GM12878 (cell line): ENCODE results near the gene SOST. TPM values are rescaled to one million over a fixed set of nuclear protein-coding genes. Genes with fewer than 3 reads are reported as not detected.

ENCODE experiments used
- ATAC-seq: fragments of 200-7000 bp; cut with Tn5 transposase; 3 replicates; pipeline ENCODE4 v1.9.1; 2020; ENCODE audit warnings: mild to moderate bottlenecking, moderate library complexity
- BruUV-seq: library from RNA; stranded (reverse); fragments of 400-500 nt; replicated peaks from 2 replicates; lab custom pipeline; 2021; lab: Mats Ljungman, UMichigan
- CTCF ChIA-PET: fragments of 300-600 bp; sonication (Branson Sonifier 250); formaldehyde crosslinking; extraction: SDS; loops from one replicate; lab custom pipeline; 2021; ENCODE audit warnings: inconsistent platforms; lab: Yijun Ruan, JAX
- POLR2A ChIA-PET: fragments of 350-600 bp; formaldehyde crosslinking; extraction: SDS; loops from one replicate; lab custom pipeline; 2021; ENCODE audit warnings: inconsistent platforms; lab: Charles Lee
- RAD21 ChIA-PET: fragments of 300-600 bp; sonication (Branson Sonifier 250); formaldehyde crosslinking; loops from one replicate; lab custom pipeline; 2023; ENCODE audit warnings: antibody characterized with exemption; ENCODE audit not compliant: unreplicated experiment; lab: Charles Lee
- SMC1A ChIA-PET: fragments of 300-600 bp; sonication (Branson Sonifier 250); formaldehyde crosslinking; loops from one replicate; lab custom pipeline; 2023; ENCODE audit not compliant: unreplicated experiment, uncharacterized antibody; lab: Charles Lee
- DNase-seq: peaks from one replicate; pipeline ENCODE4 v3.0.0-alpha.2; 2011; ENCODE audit warnings: low read depth, low spot score
- FAIRE-seq: peaks from 3 replicates; lab custom pipeline; 2011; peaks lifted over from hg19 to GRCh38; lab: Jason Lieb, UNC
- H2AFZ ChIP-seq: 2 replicates; pipeline ENCODE4 v1.6.0; 2011; ENCODE audit warnings: low read depth, low read length, control low read depth; ENCODE audit not compliant: control insufficient read depth
- H3K27ac ChIP-seq: 2 replicates; pipeline ENCODE4 v1.5.1; 2011; ENCODE audit warnings: control low read depth; ENCODE audit not compliant: control insufficient read depth, insufficient read depth
- H3K27me3 ChIP-seq, 2 experiments: replicated peaks in 1 of 2; 2 replicates each; pipeline versions ENCODE4 v1.6.0 to v1.6.1; 2011; ENCODE audit warnings: low read length in 1 of 2; ENCODE audit not compliant: control insufficient read depth in 2 of 2, insufficient read depth in 2 of 2
- H3K36me3 ChIP-seq, 2 experiments: 2 replicates each; pipeline ENCODE4 v1.5.1; 2011; ENCODE audit warnings: low read length in 1 of 2; ENCODE audit not compliant: control insufficient read depth in 2 of 2, insufficient read depth in 2 of 2
- H3K4me1 ChIP-seq: 2 replicates; pipeline ENCODE4 v1.6.1; 2011; ENCODE audit warnings: mild to moderate bottlenecking, low read length, moderate library complexity, mixed read lengths; ENCODE audit not compliant: control insufficient read depth, insufficient read depth
- H3K4me2 ChIP-seq: 2 replicates; pipeline ENCODE4 v1.6.0; 2011; ENCODE audit warnings: control low read depth; ENCODE audit not compliant: control insufficient read depth, insufficient read depth
- H3K4me3 ChIP-seq: fragments of 200-600 bp; sonication (generic); 2 replicates; pipeline ENCODE4 v1.5.1; 2016
- H3K79me2 ChIP-seq: 2 replicates; pipeline ENCODE4 v1.6.0; 2011; ENCODE audit warnings: low read length; ENCODE audit not compliant: control insufficient read depth, insufficient read depth
- H3K9ac ChIP-seq: 2 replicates; pipeline ENCODE4 v1.8.0; 2011; ENCODE audit warnings: low read length, control low read depth, mixed read lengths; ENCODE audit not compliant: control insufficient read depth, insufficient read depth
- H3K9me3 ChIP-seq: replicated peaks from 3 replicates; pipeline ENCODE4 v1.5.1; 2011; ENCODE audit warnings: mild to moderate bottlenecking, low read length; ENCODE audit not compliant: control insufficient read depth, insufficient read depth
- H4K20me1 ChIP-seq: 2 replicates; pipeline ENCODE4 v1.6.0; 2011; ENCODE audit not compliant: control insufficient read depth, insufficient read depth
- ASH2L ChIP-seq: fragments of 300-600, 200-600 bp; sonication (generic); IDR thresholded peaks from 2 replicates; pipeline ENCODE4 v1.6.1; 2017; ENCODE audit warnings: low read depth, mild to moderate bottlenecking, borderline replicate concordance
- BMI1 ChIP-seq: fragments of 450-650 bp; IDR thresholded peaks from 2 replicates; pipeline ENCODE4 v1.6.1; 2016; ENCODE audit warnings: mild to moderate bottlenecking, moderate library complexity, borderline replicate concordance
- CHD2 ChIP-seq: IDR thresholded peaks from 2 replicates; pipeline ENCODE4 v1.6.1; 2011; ENCODE audit warnings: low read depth, low read length, improper control_type of control experiment, borderline replicate concordance
- CREM ChIP-seq: IDR thresholded peaks from 2 replicates; pipeline ENCODE4 v1.6.1; 2014; ENCODE audit warnings: antibody characterized with exemption, low read depth
- POLR2AphosphoS2 ChIP-seq: IDR thresholded peaks from 2 replicates; pipeline ENCODE4 v1.6.1; 2011; ENCODE audit warnings: low read depth, mild to moderate bottlenecking, low read length, improper control_type of control experiment, moderate library complexity
- TCF12 ChIP-seq: IDR thresholded peaks from 2 replicates; pipeline ENCODE4 v1.6.1; 2011; ENCODE audit warnings: low read depth, mild to moderate bottlenecking, low read length
- ZNF24 ChIP-seq: fragments of 450-650 bp; IDR thresholded peaks from 2 replicates; pipeline ENCODE4 v1.6.1; 2017; ENCODE audit warnings: antibody characterized with exemption, mild to moderate bottlenecking
- WGBS: methylation state at CpG from one replicate; pipeline ENCODE4 v1.1.6; 2016; ENCODE audit warnings: low lambda C conversion rate; ENCODE audit not compliant: insufficient replicate concordance, insufficient coverage; ENCODE audit errors: missing lambda C conversion rate; 5-methylcytosine and 5-hydroxymethylcytosine counted together
- in situ Hi-C: fragments of 300-500 bp; cut with MboI; formaldehyde crosslinking; loops from 9 replicates; pipeline ENCODE4 v1.14.3; 2018; ENCODE audit warnings: mixed read lengths
- intact Hi-C: fragments of 100-400 bp; cut with micrococcal nuclease; formaldehyde crosslinking; loops from one replicate; pipeline ENCODE4 v1.14.2; 2022; ENCODE audit not compliant: unreplicated experiment
- polyA plus RNA-seq, 11 experiments: library from polyadenylated mRNA; depleted of rRNA in 4 of 11; unstranded in 6 of 11; stranded (reverse) in 5 of 11; fragments of >200 nt; fragmentation: Nextera tagmentation in 4 of 11; fragmentation: Illumina TruSeq in 1 of 11; extraction: Ambion mirVana in 4 of 11; extraction: Trizol in 1 of 11; gene quantifications; 1 replicate in 1 of 11; 2 replicates in 10 of 11; pipeline versions ENCODE4 v1.2.1 to v1.2.3, GENCODE V29; 2011 to 2016; ENCODE audit warnings: inconsistent platforms in 2 of 11, missing spikeins in 2 of 11, low read depth in 1 of 11
- total RNA-seq, 4 experiments: library from RNA; depleted of rRNA in 3 of 4; stranded (reverse); fragments of >200 nt in 3 of 4; fragmentation: Illumina TruSeq in 1 of 4; extraction: Trizol in 1 of 4; gene quantifications; 2 replicates each; pipeline versions ENCODE4 v1.2.1 to v1.2.3, GENCODE V29; 2013 to 2021
- TF ChIP-seq, protein P1 (sequence below): fragments of 450-650 bp; IDR thresholded peaks from 2 replicates; pipeline ENCODE4 v1.6.1; 2017; ENCODE audit warnings: mild to moderate bottlenecking, moderate library complexity
- TF ChIP-seq, protein P2 (sequence below): fragments of 450-650 bp; IDR thresholded peaks from 2 replicates; pipeline ENCODE4 v1.6.1; 2017; ENCODE audit warnings: borderline replicate concordance

Gene SOST
- total and polyA plus RNA-seq, 10 of the 15 experiments (the other 5 are each of a cell fraction or from before 2014, with no cell fraction given) = not detected

DNA sequence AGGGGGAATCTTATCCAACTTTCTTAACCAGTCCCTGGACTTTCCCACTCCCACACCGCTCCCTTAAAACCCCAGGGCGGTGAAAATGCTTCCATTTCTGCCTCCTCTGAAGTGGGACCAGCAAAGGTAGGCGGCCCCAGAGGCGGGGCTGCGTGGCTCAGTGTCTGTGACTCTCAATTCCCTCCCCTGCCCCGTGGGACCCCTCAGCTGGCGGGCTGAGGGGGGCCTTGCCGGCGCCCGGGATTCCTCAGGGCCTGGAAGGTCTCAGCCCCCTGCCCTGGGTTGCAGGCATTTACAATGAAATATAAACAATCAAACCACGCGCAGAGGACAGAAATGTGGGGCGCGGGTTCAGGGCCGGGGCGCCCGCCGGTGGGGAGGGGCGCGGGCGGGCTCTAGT is 3.6 kb downstream of the SOST start:
- Histone ChIP-seq H3K4me2 (no peak overlapping the region), H3K79me2 (no peaks in the 10 kb centered on the region), H3K4me1 (no peaks in the 10 kb centered on the region), H3K36me3 (no peaks in the 10 kb centered on the region), H4K20me1 (no peaks in the 10 kb centered on the region), H3K4me3 (no peak overlapping the region), H3K27me3 (peaks cover 5 to 6% of the 10 kb centered on the region in 2 experiments), H3K27ac (no peak overlapping the region), H3K9me3 (no peaks in the 10 kb centered on the region), H3K9ac (no peak overlapping the region), H2AFZ (no peak overlapping the region)
- no peak for TF ChIP-seq CREM
- no peak for TF ChIP-seq POLR2AphosphoS2
- TF ChIP-seq ZNF24 = no peak
- intact Hi-C loops = no loop called here
- no TSS peak for BruUV-seq
- CTCF ChIA-PET = interaction anchor here (4.8 to 14.6 kb wide), 2 partner anchors 12 to 57 kb away, joined by 24 to 515 read pairs; no protein-coding TSS in a partner anchor
- FAIRE-seq (no peak), ATAC-seq (no peak), DNase-seq (no peak)
- WGBS = 22% methylated on average over 11 of the region's 21 CpGs
- POLR2A ChIA-PET = no interaction called here
- RAD21 ChIA-PET = interaction anchor here (11.0 kb wide), 1 partner anchor 59 kb away, joined by 171 read pairs; no protein-coding TSS in a partner anchor
- in situ Hi-C loops = no loop called here
- SMC1A ChIA-PET = interaction anchor here (1.1 kb wide), 1 partner anchor 60 kb away, joined by 5 read pairs; no protein-coding TSS in a partner anchor

DNA sequence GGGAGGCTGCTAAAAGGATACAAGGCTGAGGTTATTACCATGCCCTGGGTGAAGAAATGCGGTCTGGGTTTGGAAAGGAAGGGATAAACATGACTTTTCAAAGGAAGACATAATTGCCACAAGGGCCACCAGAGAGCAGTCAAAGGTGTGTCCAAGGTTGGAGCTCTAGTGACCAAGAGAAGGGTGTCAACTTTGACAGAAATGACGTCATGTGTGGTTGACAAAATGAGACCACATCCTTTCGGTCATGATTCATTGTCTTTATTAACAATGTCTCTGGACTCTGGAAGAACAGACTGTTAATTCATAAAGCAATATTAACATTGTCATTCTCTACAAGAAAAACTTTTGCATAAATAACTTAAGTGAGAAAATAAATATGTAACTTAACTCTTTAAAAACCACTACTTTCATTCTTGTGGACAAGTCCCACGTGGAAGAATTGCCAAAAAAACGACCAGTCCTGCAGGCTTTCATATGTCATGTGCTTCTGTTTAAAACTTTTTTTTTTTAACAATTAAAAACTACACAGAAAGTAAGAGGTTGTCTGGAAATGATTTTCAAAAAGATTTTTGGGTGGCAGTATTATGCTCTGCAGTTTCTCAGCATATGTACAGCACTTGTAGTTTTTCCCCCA is 5.0 kb downstream of the SOST start:
- BruUV-seq = no TSS peak
- H3K36me3 ChIP-seq = no peaks in the 10 kb centered on the region
- H3K4me1 ChIP-seq = no peaks in the 10 kb centered on the region
- H3K4me3 ChIP-seq = no peak overlapping the region
- POLR2A ChIA-PET = no interaction called here
- no peak overlapping the region for H3K27ac ChIP-seq
- CTCF ChIA-PET = interaction anchor here (1.2 to 1.8 kb wide), 5 partner anchors 12 to 176 kb away, joined by 3 to 15 read pairs (median 6); no protein-coding TSS in a partner anchor
- peak; percentile 41 for DNase-seq
- SMC1A ChIA-PET = interaction anchor here (0.6 to 1.6 kb wide), 4 partner anchors 20 to 62 kb away, joined by 3 to 7 read pairs (median 4); no protein-coding TSS in a partner anchor
- peak; percentile 94 for ATAC-seq
- FAIRE-seq = peak; percentile 75
- in situ Hi-C loops (no loop called here), intact Hi-C loops (no loop called here)
- no peak overlapping the region for H3K9ac ChIP-seq
- no peak overlapping the region for H2AFZ ChIP-seq
- RAD21 ChIA-PET = interaction anchor here (11.0 kb wide), 1 partner anchor 57 kb away, joined by 171 read pairs; no protein-coding TSS in a partner anchor
- H3K27me3 ChIP-seq = peaks cover 5 to 6% of the 10 kb centered on the region in 2 experiments
- no peak overlapping the region for H3K4me2 ChIP-seq
- WGBS = 14% methylated on average over 5 of the region's 5 CpGs
- no peaks in the 10 kb centered on the region for H3K9me3 ChIP-seq
- H3K79me2 ChIP-seq = no peaks in the 10 kb centered on the region
- H4K20me1 ChIP-seq = no peaks in the 10 kb centered on the region
- TF ChIP-seq ASH2L (no peak), CHD2 (no peak), BMI1 (0 out of 2 replicates have a peak, but pooled peaks have one; percentile 23), TCF12 (no peak)
- TF ChIP-seq, protein P1, sequence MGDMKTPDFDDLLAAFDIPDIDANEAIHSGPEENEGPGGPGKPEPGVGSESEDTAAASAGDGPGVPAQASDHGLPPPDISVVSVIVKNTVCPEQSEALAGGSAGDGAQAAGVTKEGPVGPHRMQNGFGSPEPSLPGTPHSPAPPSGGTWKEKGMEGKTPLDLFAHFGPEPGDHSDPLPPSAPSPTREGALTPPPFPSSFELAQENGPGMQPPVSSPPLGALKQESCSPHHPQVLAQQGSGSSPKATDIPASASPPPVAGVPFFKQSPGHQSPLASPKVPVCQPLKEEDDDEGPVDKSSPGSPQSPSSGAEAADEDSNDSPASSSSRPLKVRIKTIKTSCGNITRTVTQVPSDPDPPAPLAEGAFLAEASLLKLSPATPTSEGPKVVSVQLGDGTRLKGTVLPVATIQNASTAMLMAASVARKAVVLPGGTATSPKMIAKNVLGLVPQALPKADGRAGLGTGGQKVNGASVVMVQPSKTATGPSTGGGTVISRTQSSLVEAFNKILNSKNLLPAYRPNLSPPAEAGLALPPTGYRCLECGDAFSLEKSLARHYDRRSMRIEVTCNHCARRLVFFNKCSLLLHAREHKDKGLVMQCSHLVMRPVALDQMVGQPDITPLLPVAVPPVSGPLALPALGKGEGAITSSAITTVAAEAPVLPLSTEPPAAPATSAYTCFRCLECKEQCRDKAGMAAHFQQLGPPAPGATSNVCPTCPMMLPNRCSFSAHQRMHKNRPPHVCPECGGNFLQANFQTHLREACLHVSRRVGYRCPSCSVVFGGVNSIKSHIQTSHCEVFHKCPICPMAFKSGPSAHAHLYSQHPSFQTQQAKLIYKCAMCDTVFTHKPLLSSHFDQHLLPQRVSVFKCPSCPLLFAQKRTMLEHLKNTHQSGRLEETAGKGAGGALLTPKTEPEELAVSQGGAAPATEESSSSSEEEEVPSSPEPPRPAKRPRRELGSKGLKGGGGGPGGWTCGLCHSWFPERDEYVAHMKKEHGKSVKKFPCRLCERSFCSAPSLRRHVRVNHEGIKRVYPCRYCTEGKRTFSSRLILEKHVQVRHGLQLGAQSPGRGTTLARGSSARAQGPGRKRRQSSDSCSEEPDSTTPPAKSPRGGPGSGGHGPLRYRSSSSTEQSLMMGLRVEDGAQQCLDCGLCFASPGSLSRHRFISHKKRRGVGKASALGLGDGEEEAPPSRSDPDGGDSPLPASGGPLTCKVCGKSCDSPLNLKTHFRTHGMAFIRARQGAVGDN = peak; percentile 12; the same call in 1 of the 2 replicates
- TF ChIP-seq, protein P2, sequence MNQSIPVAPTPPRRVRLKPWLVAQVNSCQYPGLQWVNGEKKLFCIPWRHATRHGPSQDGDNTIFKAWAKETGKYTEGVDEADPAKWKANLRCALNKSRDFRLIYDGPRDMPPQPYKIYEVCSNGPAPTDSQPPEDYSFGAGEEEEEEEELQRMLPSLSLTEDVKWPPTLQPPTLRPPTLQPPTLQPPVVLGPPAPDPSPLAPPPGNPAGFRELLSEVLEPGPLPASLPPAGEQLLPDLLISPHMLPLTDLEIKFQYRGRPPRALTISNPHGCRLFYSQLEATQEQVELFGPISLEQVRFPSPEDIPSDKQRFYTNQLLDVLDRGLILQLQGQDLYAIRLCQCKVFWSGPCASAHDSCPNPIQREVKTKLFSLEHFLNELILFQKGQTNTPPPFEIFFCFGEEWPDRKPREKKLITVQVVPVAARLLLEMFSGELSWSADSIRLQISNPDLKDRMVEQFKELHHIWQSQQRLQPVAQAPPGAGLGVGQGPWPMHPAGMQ = no peak
